Calu3 (cell line): ENCODE data around the gene DLG3. TPM values are rescaled to one million over a fixed set of nuclear protein-coding genes. Genes with fewer than 3 reads are reported as not detected.

Experiments used
- BruUV-seq: library from RNA; stranded (reverse); fragments of 400-500 nt; replicated peaks from 2 replicates; lab custom pipeline; 2021; lab: Mats Ljungman, UMichigan
- CTCF ChIA-PET: fragments of 300-600 bp; sonication (Branson Sonifier 250); formaldehyde crosslinking; loops from one replicate; lab custom pipeline; 2022; ENCODE audit warnings: antibody characterized with exemption; lab: Charles Lee
- DNase-seq: peaks from one replicate; pipeline ENCODE4 v3.0.0; 2022
- H3K27ac Mint-ChIP-seq: one replicate; pipeline ENCODE4 v1.8.0; 2022; ENCODE audit warnings: mixed read lengths; ENCODE audit not compliant: unreplicated experiment
- H3K27me3 Mint-ChIP-seq: one replicate; pipeline ENCODE4 v1.8.0; 2022; ENCODE audit warnings: mixed read lengths; ENCODE audit not compliant: unreplicated experiment
- H3K36me3 Mint-ChIP-seq: one replicate; pipeline ENCODE4 v1.8.0; 2022; ENCODE audit warnings: mild to moderate bottlenecking, moderate library complexity, mixed read lengths; ENCODE audit not compliant: insufficient read depth, unreplicated experiment
- H3K4me1 Mint-ChIP-seq: one replicate; pipeline ENCODE4 v1.8.0; 2022; ENCODE audit warnings: mild to moderate bottlenecking, low read depth, mixed read lengths; ENCODE audit not compliant: unreplicated experiment
- H3K4me3 Mint-ChIP-seq: one replicate; pipeline ENCODE4 v1.8.0; 2022; ENCODE audit warnings: mild to moderate bottlenecking, low read depth, moderate library complexity, mixed read lengths; ENCODE audit not compliant: unreplicated experiment
- H3K9me3 Mint-ChIP-seq: one replicate; pipeline ENCODE4 v1.8.0; 2022; ENCODE audit warnings: low read depth, mixed read lengths; ENCODE audit not compliant: unreplicated experiment
- CTCF ChIP-seq: fragments of 200-600 bp; IDR thresholded peaks from one replicate; pipeline ENCODE4 v1.8.0; 2022; ENCODE audit warnings: antibody characterized with exemption; ENCODE audit not compliant: unreplicated experiment
- intact Hi-C: fragments of 100-400 bp; cut with micrococcal nuclease; formaldehyde crosslinking; loops from one replicate; pipeline ENCODE4 v1.10.0; 2022; ENCODE audit not compliant: unreplicated experiment
- total RNA-seq: library from RNA; stranded (reverse); gene quantifications from 2 replicates; pipeline ENCODE4 v1.2.3, GENCODE V29; 2022

Gene DLG3
- total RNA-seq, 1 experiment from 2014 or later = 55.8 TPM

- H3K27ac Mint-ChIP-seq = no peak overlapping the region
- no peak for TF ChIP-seq CTCF
- peaks cover 8% of the 10 kb centered on the region for H3K4me1 Mint-ChIP-seq
- H3K36me3 Mint-ChIP-seq = peaks cover 19% of the 10 kb centered on the region
- CTCF ChIA-PET = no interaction called here
- intact Hi-C loops = no loop called here
- H3K27me3 Mint-ChIP-seq = peaks cover 45% of the 10 kb centered on the region
- BruUV-seq = no TSS peak
- no peak overlapping the region for H3K4me3 Mint-ChIP-seq
- H3K9me3 Mint-ChIP-seq = no peaks in the 10 kb centered on the region
- DNase-seq = no peak
Observed at GRCh38 chrX:70437921-70438665, 6.5 kb upstream of the DLG3 start.

- no peaks in the 10 kb centered on the region for H3K9me3 Mint-ChIP-seq
- H3K27ac Mint-ChIP-seq = no peak overlapping the region
- H3K4me1 Mint-ChIP-seq = peaks cover 8% of the 10 kb centered on the region
- CTCF ChIA-PET = no interaction called here
- H3K27me3 Mint-ChIP-seq = peaks cover 53% of the 10 kb centered on the region
- no peak for TF ChIP-seq CTCF
- BruUV-seq = no TSS peak
- no peak for DNase-seq
- peaks cover 13% of the 10 kb centered on the region for H3K36me3 Mint-ChIP-seq
- intact Hi-C loops = no loop called here
- H3K4me3 Mint-ChIP-seq = no peak overlapping the region
Observed at GRCh38 chrX:70439016-70439415, 5.6 kb upstream of the DLG3 start.

GRCh38 chrX:70442224-70442623 is 2.4 kb upstream of the DLG3 start:
- Mint-ChIP-seq H3K4me3 (no peak overlapping the region), H3K9me3 (no peaks in the 10 kb centered on the region), H3K27ac (no peak overlapping the region), H3K36me3 (no peaks in the 10 kb centered on the region), H3K4me1 (no peaks in the 10 kb centered on the region), H3K27me3 (peaks cover 80% of the 10 kb centered on the region)
- no TSS peak for BruUV-seq
- TF ChIP-seq CTCF = no peak
- intact Hi-C loops = no loop called here
- no peak for DNase-seq
- CTCF ChIA-PET = no interaction called here

GRCh38 chrX:70444946-70445656 is 466 bp downstream of the DLG3 start:
- TF ChIP-seq CTCF = no peak
- CTCF ChIA-PET = no interaction called here
- intact Hi-C loops = no loop called here
- H3K27me3 Mint-ChIP-seq = peaks cover 69% of the 10 kb centered on the region
- no peak overlapping the region for H3K4me3 Mint-ChIP-seq
- DNase-seq = no peak
- no peaks in the 10 kb centered on the region for H3K9me3 Mint-ChIP-seq
- no peaks in the 10 kb centered on the region for H3K36me3 Mint-ChIP-seq
- H3K27ac Mint-ChIP-seq = no peak overlapping the region
- H3K4me1 Mint-ChIP-seq = no peaks in the 10 kb centered on the region
- BruUV-seq = no TSS peak
